Measurements from ENCODE around the gene GNB1.
"Not testable (repeated sequence)": the region's sequence is repeated elsewhere in the genome, so short reads cannot be mapped to it uniquely, and the experiment has no call there.

Gene GNB1

GRCh38 chr1:1861761-1862310 is 29.1 kb downstream of the GNB1 start:
- in situ Hi-C loops (cut with MboI; ENCODE audit: low sequenced_read_pairs), result not testable (repeated sequence)

DNA sequence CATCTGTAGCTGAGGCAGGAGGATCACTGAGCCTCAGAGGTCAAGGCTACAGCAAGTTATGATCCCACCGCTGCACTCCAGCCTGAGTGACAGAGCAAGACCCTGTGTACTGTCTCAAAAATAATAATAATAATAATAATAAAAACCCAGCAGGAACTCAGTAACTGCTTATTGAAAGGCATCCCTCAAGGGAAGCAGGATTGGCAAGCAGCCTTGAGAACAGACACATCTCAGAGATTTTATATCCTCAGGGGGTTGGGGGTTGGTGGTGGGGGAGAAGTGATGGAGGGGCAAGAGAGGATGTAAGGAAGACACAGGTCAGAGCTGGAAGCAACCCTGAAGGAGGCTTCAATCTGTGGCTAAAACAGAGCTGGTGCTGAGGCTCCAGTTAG is 29.6 kb downstream of the GNB1 start:
- in situ Hi-C loops (cut with MboI; ENCODE audit: low sequenced_read_pairs), result no loop called here

DNA sequence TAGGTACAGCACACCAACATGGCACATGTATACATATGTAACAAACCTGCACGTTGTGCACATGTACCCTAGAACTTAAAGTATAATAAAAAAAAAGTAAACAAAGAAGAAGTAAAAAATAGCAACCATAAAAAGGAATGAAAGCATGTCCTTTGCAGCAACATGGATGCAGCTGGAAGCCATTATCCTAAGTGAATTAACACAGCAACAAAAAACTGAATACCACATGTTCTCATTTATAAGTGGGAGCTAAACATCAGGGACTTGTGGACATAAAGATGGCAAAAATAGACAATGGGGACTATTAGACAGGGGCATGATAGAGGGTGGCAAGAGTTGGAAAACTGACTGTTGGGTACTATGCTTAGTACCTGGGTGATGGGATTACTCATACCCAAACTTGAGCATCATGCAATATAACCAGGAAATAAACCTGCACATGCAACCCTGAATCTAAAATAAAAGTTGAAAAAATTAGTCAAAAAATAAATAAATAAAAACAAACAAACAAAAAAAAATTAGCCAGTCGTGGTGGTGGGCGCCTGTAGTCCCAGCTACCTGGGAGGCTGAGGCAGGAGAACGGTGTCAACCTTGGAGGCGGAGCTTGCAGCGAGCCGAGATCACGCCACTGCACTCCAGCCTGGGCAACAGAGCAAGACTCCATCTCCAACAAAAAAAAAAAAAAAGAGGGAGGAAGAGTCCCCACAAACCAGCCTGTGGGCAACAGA is 30.8 kb downstream of the GNB1 start:
- in situ Hi-C loops (cut with MboI; ENCODE audit: low sequenced_read_pairs), result not testable (repeated sequence)

- in situ Hi-C loops (cut with MboI; ENCODE audit: low sequenced_read_pairs), result no loop called here
Observed at GRCh38 chr1:1858382-1859086, 32.4 kb downstream of the GNB1 start.

- in situ Hi-C loops (cut with MboI; ENCODE audit: low sequenced_read_pairs), result no loop called here
Observed at GRCh38 chr1:1857096-1857703, 33.7 kb downstream of the GNB1 start.

GRCh38 chr1:1856161-1856560 is 34.7 kb downstream of the GNB1 start:
- in situ Hi-C loops (cut with MboI; ENCODE audit: low sequenced_read_pairs), result not testable (repeated sequence)

DNA sequence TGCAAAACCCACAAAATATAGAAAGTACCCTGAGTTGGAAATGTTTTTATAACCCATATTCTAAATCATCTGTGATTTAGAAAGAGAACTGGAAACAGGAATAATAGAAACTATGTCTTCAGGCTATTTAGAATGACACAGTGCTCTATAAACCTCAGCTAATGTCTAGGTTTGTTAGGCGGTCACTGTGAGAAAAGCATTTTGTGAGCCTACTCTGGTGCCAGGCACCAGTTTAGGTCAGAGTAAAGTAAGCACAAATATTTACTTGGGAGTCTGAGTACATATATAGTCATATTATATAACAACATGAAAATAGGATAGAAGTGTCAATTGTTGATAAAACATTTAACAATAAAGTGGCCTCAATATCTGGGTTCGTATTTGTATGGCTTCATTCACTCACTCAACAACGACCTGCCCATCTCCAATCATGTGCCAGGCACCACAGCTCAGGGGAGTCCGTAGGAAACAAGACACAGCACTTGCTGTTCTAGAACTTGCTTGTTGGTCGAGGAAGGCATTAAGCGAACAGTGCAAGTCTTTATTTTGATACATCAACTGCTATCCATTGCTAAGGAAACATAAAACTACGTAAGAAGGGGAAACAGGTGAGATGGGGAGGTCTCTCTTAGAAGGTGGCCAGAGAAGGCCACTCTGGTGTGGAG is 37.2 kb downstream of the GNB1 start:
- in situ Hi-C loops (cut with MboI; ENCODE audit: low sequenced_read_pairs), result no loop called here

DNA sequence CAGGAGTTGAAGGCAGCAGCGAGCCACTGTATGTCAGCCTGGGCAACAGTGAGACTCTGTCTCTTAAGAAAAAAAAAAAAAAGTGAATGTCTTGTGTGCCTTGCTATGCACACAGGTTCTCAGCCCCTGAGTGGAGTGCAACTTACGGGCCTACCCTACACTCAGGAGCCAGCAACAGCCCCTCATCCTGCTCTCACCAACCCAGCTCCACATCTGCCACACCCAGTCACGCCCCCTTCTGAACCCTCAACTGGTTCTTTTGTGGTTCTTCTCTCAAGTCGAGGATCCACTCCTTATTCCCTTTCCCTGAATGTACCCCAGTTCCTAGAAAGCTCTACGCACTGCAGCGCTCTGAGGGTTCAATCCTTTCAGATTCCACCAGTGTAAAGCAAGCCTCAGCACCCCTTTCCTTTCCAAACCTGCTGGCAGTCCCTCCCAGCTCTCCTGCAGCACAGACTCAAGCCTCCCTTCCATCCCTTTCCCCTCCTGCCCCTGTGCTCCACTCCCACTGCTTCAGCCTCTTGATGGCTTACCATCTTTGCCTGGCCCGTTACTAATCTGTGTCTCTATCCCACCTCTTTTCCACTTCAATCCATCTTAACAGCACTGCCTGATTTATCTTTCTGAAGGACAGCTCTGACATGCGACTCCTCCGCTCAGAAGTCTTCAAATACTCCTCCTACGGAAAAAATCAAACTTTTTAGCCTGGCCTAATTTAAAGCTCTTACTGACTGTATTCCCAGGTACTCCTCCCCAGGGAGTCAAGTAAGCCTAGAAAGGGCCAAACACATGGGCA is 38.1 kb downstream of the GNB1 start:
- in situ Hi-C loops (cut with MboI; ENCODE audit: low sequenced_read_pairs), result no loop called here

DNA sequence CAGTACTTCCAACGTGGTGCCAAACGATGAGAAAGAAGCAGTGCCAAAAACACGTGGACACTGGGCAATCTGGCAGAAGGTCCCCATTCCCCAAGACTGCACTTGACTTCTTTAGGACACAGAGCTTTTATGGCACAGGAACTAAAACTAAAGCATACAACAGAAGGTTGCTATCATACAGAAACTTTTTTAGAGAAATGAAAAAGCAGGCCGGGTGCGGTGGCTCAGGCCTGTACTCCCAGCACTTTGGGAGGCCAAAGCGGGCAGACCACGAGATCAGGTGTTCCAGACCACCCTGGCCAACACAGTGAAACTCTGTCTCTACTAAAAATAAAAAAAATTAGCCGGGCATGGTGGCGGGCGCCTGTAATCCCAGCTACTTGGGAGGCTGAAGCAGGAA is 43.0 kb downstream of the GNB1 start:
- in situ Hi-C loops (cut with MboI; ENCODE audit: low sequenced_read_pairs), result no loop called here

DNA sequence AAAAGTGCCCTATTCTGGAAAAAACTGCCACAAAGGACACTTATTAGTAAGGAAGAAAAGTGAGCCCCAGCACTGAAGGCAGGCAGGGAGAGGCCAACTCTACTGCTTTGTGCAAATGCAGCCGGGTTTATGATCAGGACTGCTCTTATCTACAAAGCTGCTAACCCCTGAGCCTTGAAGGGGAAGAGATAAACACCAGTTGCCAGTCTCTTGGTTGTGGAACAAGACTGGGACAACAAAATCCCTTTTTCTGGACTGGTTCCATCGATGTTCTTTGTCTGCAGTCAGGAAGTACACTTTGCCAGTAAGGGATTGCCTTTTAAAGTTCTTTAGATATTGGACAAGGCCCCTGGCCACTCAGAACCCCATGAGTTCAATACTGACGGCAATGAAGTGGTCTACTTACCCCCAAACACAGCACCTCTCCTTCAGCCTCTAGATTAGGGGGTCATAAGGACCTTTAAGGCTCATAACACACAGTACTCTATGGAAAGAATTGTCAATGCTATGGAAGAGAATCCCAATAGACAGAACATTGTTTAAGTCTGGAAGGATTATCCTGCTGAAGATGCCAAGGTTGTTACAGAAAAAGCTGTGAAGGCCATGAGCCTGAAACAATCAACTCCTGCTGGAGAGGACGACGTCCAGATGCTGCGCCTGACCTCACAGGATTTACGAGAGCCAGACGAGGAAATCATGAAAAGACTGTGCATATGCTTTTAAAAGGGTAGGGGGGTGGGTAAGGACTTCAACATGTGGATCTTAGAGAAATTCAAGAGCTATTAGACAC is 43.6 kb downstream of the GNB1 start:
- in situ Hi-C loops (cut with MboI; ENCODE audit: low sequenced_read_pairs), result no loop called here

GRCh38 chr1:1846386-1846918 is 44.4 kb downstream of the GNB1 start:
- in situ Hi-C loops (cut with MboI; ENCODE audit: low sequenced_read_pairs), result no loop called here

GRCh38 chr1:1842360-1843146 is 48.3 kb downstream of the GNB1 start:
- in situ Hi-C loops (cut with MboI; ENCODE audit: low sequenced_read_pairs), result no loop called here

- in situ Hi-C loops (cut with MboI; ENCODE audit: low sequenced_read_pairs), result no loop called here
Observed at GRCh38 chr1:1841575-1841995, 49.3 kb downstream of the GNB1 start.

- in situ Hi-C loops (cut with MboI; ENCODE audit: low sequenced_read_pairs), result no loop called here
Observed at GRCh38 chr1:1839311-1839965, 51.4 kb downstream of the GNB1 start.

GRCh38 chr1:1836119-1836518 is 54.8 kb downstream of the GNB1 start:
- in situ Hi-C loops (cut with MboI; ENCODE audit: low sequenced_read_pairs), result no loop called here

GRCh38 chr1:1835546-1835945 is 55.3 kb downstream of the GNB1 start:
- in situ Hi-C loops (cut with MboI; ENCODE audit: low sequenced_read_pairs), result no loop called here

- in situ Hi-C loops (cut with MboI; ENCODE audit: low sequenced_read_pairs), result no loop called here
Observed at GRCh38 chr1:1833916-1834325, 57.0 kb downstream of the GNB1 start.

- in situ Hi-C loops (cut with MboI; ENCODE audit: low sequenced_read_pairs), result no loop called here
Observed at GRCh38 chr1:1833456-1833855, 57.4 kb downstream of the GNB1 start.
